Gastroesophageal sphincter (tissue), 4 donors: ENCODE measurements around the gene ZNF597. TPM values are rescaled to one million over a fixed set of nuclear protein-coding genes. Genes with fewer than 3 reads are reported as not detected.

Experiments
- ATAC-seq: fragments of 150-250 bp; one replicate; pipeline ENCODE4 v1.9.1; 2016; ENCODE audit warnings: mild to moderate bottlenecking, moderate library complexity
- H3K27ac ChIP-seq, 4 donors: fragments of 200-600 bp; sonication (generic) in 3 of 4; 1 replicate in 3 of 4; 2 replicates in 1 of 4; pipeline ENCODE4 v1.5.1; 2016 to 2019
- H3K27me3 ChIP-seq: fragments of 200-600 bp; sonication (generic); one replicate; pipeline ENCODE4 v1.5.1; 2019
- H3K36me3 ChIP-seq, 2 donors: fragments of 200-600 bp; sonication (generic); one replicate each; pipeline ENCODE4 v1.5.1; 2019; ENCODE audit warnings: control low read depth in 1 of 2
- H3K4me1 ChIP-seq, 3 donors: fragments of 200-600 bp; sonication (generic); 1 replicate in 2 of 3; 2 replicates in 1 of 3; pipeline ENCODE4 v1.5.1; 2016 to 2019; ENCODE audit warnings: control low read depth in 2 of 3
- H3K4me3 ChIP-seq, 2 donors: fragments of 200-600 bp; sonication (generic); one replicate each; pipeline ENCODE4 v1.5.1; 2019; ENCODE audit warnings: mild to moderate bottlenecking in 1 of 2, moderate library complexity in 1 of 2
- H3K9me3 ChIP-seq, 3 donors: fragments of 200-600 bp; sonication (generic); one replicate each; pipeline ENCODE4 v1.5.1; 2017 to 2019; ENCODE audit warnings: control low read depth in 2 of 3
- CTCF ChIP-seq, 4 experiments: fragments of 200-600 bp in 2 of 4; fragments of 450-650 bp in 2 of 4; sonication (generic) in 1 of 4; IDR thresholded peaks; one replicate each; pipeline ENCODE4 v1.5.1; 2017 to 2019; ENCODE audit warnings: antibody characterized with exemption in 4 of 4, mild to moderate bottlenecking in 2 of 4, moderate library complexity in 2 of 4
- EP300 ChIP-seq: sonication (generic); formaldehyde crosslinking; IDR thresholded peaks from one replicate; pipeline ENCODE4 v1.6.1; 2017; ENCODE audit warnings: antibody characterized with exemption, mild to moderate bottlenecking
- POLR2A ChIP-seq, 2 donors: fragments of 450-650 bp; IDR thresholded peaks; one replicate each; pipeline ENCODE4 v1.6.1; 2017; ENCODE audit warnings: antibody characterized with exemption in 2 of 2, mild to moderate bottlenecking in 2 of 2, moderate library complexity in 1 of 2
- POLR2AphosphoS5 ChIP-seq: sonication (generic); formaldehyde crosslinking; IDR thresholded peaks from one replicate; pipeline ENCODE4 v1.6.1; 2017; ENCODE audit warnings: antibody characterized with exemption
- WGBS, 2 donors: methylation state at CpG; one replicate each; pipeline ENCODE4 v1.1.5; 2018; ENCODE audit warnings: low coverage in 1 of 2; 5-methylcytosine and 5-hydroxymethylcytosine counted together
- total RNA-seq, 4 donors: library from RNA; depleted of rRNA; stranded (reverse); fragments of >200 nt; gene quantifications; one replicate each; pipeline ENCODE4 v1.1.0, GENCODE V29; 2016

Gene ZNF597
- total RNA-seq, 4 donors from 2014 or later, result 1.4 to 2.8 (median 2.2) TPM

GRCh38 chr16:3467921-3468320 lies 24.6 kb upstream of the ZNF597 start:
- peaks cover 0 to 35% of the 10 kb centered on the region in 2 donors for H3K36me3 ChIP-seq
- peaks cover 0 to 78% (median 18%) of the 10 kb centered on the region in 3 donors for H3K4me1 ChIP-seq
- no peaks in the 10 kb centered on the region for H3K9me3 ChIP-seq
- no peaks in the 10 kb centered on the region for H3K27me3 ChIP-seq
- no peak overlapping the region for H3K27ac ChIP-seq
- TF ChIP-seq POLR2A (IDR thresholded peaks at IDR 0.05) (no peak), CTCF (IDR thresholded peaks at IDR 0.05) (no peak), EP300 (no peak)
- no peak for ATAC-seq
- 82 to 83% methylated on average over 1 to 2 of the region's 4 CpGs for WGBS, 2 donors
- no peak overlapping the region for H3K4me3 ChIP-seq

- TF ChIP-seq POLR2AphosphoS5 (no peak), CTCF (IDR thresholded peaks at IDR 0.05) (no peak), EP300 (no peak), POLR2A (IDR thresholded peaks at IDR 0.05) (no peak)
- H3K27me3 ChIP-seq, result no peaks in the 10 kb centered on the region
- H3K4me1 ChIP-seq, result peaks cover 0 to 85% (median 18%) of the 10 kb centered on the region in 3 donors
- no peak overlapping the region for H3K4me3 ChIP-seq
- 84 to 100% methylated on average over 1 to 5 of the region's 8 CpGs for WGBS, 2 donors
- peaks cover 0 to 31% of the 10 kb centered on the region in 2 donors for H3K36me3 ChIP-seq
- no peak overlapping the region for H3K27ac ChIP-seq
- no peak for ATAC-seq
- H3K9me3 ChIP-seq, result no peaks in the 10 kb centered on the region
These were observed 23.9 kb upstream of the ZNF597 start for GRCh38 chr16:3467182-3467581.

- peaks cover 2 to 96% (median 21%) of the 10 kb centered on the region in 3 donors for H3K4me1 ChIP-seq
- H3K27me3 ChIP-seq, result no peaks in the 10 kb centered on the region
- 80 to 81% methylated on average over 7 to 8 of the region's 21 CpGs for WGBS, 2 donors
These were observed 22.7 kb upstream of the ZNF597 start for GRCh38 chr16:3465911-3466584.

GRCh38 chr16:3465301-3465700 lies 22.0 kb upstream of the ZNF597 start:
- H3K27me3 ChIP-seq, result no peaks in the 10 kb centered on the region
- WGBS, 2 donors, result 81 to 96% methylated on average over 3 to 8 of the region's 12 CpGs
- peaks cover 2 to 98% (median 26%) of the 10 kb centered on the region in 3 donors for H3K4me1 ChIP-seq
- no peak for ATAC-seq
- no peak for TF ChIP-seq POLR2AphosphoS5
- TF ChIP-seq POLR2A (IDR thresholded peaks at IDR 0.05), result no peak
- no peak for TF ChIP-seq CTCF (IDR thresholded peaks at IDR 0.05)
- no peak for TF ChIP-seq EP300
- H3K9me3 ChIP-seq, result no peaks in the 10 kb centered on the region
- H3K27ac ChIP-seq, result no peak overlapping the region
- H3K4me3 ChIP-seq, result no peak overlapping the region
- H3K36me3 ChIP-seq, result peaks cover 0 to 27% of the 10 kb centered on the region in 2 donors

More at GRCh38 chr16:3465911-3466584, 22.7 kb upstream of the ZNF597 start:
- no peak for ATAC-seq
- Histone ChIP-seq H3K27ac (no peak overlapping the region), H3K36me3 (peaks cover 0 to 27% of the 10 kb centered on the region in 2 donors), H3K4me3 (no peak overlapping the region), H3K9me3 (no peaks in the 10 kb centered on the region)
- TF ChIP-seq EP300, result no peak

- H3K27ac ChIP-seq, result no peak overlapping the region
- no peaks in the 10 kb centered on the region for H3K27me3 ChIP-seq
- no peak for ATAC-seq
- no peaks in the 10 kb centered on the region for H3K9me3 ChIP-seq
- peaks cover 0 to 9% of the 10 kb centered on the region in 2 donors for H3K36me3 ChIP-seq
- no peak overlapping the region for H3K4me3 ChIP-seq
- 64 to 67% methylated on average over 4 to 8 of the region's 8 CpGs for WGBS, 2 donors
- H3K4me1 ChIP-seq, result peaks cover 2 to 87% (median 34%) of the 10 kb centered on the region in 3 donors
- no peak for TF ChIP-seq POLR2A (IDR thresholded peaks at IDR 0.05)
- TF ChIP-seq CTCF (IDR thresholded peaks at IDR 0.05), result no peak
- no peak for TF ChIP-seq EP300
- TF ChIP-seq POLR2AphosphoS5, result no peak
These were observed 17.8 kb upstream of the ZNF597 start for GRCh38 chr16:3461151-3461550.
